ENCODE results near the gene AQP1. TPM values are rescaled to one million over a fixed set of nuclear protein-coding genes. Genes with fewer than 3 reads are reported as not detected.
A peak's percentile ranks its signal among the peaks of the same experiment; 100 is the strongest.

AQP1 gene
- total RNA-seq, 1 experiment from 2014 or later: 8.2 TPM

DNA sequence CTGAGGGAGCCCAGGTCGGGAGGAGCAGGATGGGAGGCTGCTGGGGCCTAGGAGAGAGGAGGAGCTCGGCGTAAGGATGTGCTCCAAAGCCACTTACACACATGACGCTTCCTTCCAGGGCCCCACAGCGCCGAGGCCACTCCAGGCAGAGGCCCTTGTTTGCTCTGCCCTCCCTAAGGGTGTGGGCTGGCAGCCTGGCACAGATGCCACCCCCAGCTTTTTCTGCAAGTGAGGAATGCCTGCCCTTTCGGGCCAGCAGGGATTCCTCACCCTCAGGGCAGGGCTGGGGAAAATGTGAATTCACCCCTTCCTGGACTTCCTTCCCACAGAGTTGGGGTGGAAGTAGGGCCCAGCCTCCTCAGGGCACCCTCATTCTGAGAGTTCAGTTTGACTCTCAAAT lies 5.6 kb upstream of the AQP1 start:
- peak; percentile 34 for DNase-seq (ENCODE audit: low spot score)

DNA sequence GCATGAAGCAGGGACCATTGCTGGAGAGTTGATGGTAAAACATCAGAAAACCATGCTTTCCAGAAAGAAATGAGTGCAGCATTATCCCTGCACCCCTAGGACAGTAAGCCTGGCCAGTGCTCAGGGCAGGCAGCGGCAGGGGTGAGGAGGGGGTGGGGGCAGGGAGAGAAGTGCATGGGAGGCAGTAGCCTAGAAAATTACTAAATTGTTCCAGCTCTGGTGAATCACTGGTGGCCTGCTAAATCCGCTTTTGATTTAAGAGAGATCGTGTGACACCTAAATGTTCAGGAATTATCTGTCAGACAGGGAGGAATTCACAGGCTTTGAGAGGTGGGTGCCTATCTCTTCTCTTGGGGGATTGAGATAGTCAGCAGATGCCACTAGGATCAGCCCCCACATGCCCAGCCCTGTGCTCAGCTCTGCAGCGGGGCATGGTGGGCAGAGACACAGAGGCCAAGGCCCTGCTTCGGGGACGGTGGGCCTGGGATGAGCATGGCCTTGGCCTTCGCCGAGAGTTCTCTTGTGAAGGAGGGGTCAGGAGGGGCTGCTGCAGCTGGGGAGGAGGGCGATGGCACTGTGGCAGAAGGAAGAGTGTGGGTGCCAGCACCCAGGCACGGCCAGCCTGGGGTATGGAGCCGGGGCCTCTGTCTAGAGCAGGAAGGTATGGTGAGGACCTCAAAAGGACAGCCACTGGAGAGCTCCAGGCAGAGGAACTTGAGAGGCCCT lies 5.0 kb upstream of the AQP1 start:
- no peak for DNase-seq (ENCODE audit: low spot score)

DNA sequence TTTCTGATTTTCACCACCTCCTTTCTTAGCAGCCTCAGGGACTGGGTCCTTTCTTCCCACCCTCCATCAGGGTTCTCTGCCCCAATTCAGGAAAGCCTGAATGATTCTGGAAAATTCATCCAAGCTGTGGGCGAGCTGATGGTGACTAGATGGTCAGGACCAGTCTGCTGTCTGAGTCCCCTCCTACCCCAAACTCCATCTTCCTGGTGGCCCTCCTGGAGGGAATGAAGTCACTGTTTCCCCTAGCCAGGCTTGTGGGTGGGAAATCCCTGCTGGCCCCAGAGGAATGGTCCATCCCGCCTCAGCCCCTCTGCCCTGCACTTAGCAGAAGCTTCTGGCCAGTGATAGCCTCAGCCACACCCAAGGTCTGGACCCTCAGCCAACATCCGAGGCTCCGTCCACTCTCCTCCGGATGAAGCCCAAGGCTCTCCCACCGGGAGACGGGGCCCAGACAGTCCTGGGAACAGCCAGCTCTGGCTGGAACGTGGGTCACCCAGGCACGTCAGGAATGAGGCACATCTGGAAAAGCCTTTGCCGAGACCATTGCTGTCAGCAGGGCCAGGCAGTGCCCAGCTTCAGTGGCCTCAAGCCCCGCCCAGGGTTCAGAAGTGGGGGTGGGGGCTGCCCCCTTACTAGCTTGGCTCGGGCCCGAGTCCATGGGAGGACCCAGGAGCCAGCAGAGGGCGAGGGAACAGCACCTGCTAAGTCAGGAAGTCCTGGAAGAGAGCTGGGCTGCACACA lies 4.0 kb upstream of the AQP1 start:
- no peak for DNase-seq (ENCODE audit: low spot score)

DNA sequence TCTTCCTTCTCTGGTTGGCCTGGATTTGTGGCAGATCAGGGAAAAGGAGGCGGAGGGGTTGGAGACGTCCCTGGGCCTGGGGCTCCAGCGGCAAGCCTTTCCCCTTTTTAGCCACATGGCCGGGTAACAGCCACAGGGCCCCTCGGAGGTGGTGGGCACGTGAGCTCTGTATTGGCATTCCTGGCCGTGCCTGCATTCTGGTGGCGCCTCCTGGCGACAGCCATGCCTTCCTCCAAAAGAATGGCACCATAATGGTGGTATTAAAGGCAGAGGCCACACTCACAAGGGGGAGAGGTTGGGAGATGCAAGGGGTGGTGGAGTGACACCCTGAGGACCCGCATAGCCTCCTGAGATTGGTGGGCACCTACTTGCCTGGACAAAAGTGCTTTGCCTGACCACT lies 3.0 kb upstream of the AQP1 start:
- DNase-seq (ENCODE audit: low spot score): no peak

DNA sequence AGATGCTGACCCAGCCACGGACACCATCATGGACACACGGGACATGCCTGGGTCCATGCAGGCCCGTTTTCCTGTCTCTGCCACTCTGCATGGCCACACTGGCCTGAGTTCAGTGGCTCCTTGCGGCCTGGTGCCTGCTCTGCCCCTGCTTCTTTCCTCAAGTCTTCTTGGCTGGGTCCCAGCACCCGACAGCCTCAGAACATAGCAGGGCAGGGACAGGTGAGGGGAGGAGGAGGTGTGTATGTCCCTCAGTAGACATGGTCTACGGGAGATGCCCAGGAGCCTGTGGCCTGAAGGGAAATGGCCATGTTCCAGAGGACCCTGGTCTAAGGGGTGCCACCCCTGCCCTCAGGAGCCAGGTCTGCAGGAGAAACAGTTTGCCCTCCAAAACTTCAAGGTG lies 2.2 kb upstream of the AQP1 start:
- DNase-seq (ENCODE audit: low spot score): no peak

DNA sequence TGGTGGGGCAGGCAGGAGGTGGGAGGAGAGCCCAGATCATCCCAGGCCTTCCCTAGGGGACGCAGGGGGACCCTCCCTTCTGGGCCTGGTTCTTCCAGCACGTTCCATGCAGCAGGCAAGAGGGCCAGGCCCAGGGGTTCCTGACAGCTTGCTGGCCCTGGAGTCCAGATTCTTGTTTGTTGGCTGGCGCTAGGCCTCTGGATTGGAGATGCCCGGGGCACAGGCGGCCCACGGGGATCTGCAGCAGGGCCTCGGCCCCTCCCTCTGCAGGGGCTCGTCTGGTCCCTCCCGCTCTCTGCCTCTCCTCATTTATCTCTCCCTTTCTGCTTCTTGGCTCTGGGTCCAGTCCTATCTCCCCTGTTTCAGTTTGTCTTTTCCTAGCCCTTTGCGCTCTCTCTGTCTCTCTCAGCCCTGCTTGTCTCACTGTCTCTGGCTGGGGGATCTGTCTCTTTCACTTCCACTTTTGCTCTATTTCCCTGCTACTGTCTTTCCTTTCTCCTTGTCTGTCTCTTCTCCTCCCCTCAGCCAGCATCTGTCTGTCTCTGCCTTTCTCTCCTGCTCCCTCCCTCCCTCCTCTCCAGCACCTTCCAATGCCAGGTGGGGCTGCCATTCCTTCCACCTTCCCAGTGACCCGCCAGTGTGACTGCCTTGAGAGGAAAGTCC lies 1.1 kb upstream of the AQP1 start:
- no peak for DNase-seq (ENCODE audit: low spot score)

DNA sequence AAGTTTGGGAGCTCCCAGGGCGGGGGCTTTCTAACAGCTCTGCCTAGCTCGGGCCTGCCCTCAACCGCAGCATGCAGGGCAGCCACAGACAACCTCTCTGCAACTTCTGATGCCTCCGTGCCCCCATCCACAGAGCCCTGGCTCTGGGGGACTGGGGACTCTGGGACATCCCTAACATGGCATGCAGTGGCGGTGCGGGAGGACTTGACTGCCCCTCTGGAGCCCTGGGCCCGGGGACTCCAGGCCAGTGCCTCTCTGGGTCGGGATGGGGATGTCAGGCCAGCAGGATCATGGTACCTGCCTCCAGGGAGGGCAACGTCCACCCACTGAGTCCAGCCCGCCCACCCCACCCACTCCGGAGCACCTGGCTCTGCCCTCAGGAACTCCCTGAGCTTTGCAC lies 520 bp upstream of the AQP1 start:
- DNase-seq (ENCODE audit: low spot score): no peak

DNA sequence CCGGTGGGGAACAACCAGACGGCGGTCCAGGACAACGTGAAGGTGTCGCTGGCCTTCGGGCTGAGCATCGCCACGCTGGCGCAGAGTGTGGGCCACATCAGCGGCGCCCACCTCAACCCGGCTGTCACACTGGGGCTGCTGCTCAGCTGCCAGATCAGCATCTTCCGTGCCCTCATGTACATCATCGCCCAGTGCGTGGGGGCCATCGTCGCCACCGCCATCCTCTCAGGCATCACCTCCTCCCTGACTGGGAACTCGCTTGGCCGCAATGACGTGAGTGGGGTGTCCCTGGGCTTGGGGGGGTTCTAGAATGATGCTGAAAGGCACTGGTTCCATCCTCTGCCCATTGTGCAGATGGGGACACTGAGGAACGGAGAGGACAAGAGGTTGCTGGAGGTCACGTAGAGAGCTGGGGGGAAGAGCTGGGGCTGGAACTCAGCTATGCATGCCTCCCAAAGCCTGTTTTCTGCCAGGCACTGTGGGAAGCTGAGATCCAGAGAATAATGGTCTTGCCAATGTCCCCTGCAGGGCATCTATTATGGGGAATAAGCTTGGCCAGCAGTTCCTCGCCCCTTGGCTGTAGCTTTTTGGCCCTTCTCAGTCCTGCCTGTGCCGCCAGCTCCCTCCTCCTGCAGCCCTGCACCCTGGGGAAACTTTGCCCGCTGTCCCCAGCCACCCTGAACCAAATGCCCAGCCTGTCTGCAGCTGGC lies 523 bp downstream of the AQP1 start:
- DNase-seq (ENCODE audit: low spot score): no peak

DNA sequence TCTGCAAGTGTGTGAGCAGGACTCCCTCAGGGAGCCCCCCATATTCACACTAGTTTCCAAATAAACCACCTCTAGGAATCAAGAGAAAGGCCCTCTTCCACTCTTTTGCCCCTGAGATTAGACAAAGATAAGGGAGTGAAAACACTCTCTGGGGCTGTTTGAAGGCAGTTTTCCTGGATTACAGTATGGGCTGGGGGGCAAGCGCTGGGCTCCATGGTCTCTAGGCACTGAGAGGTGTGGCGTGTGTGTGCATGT lies 1.0 kb downstream of the AQP1 start:
- no peak for DNase-seq (ENCODE audit: low spot score)

DNA sequence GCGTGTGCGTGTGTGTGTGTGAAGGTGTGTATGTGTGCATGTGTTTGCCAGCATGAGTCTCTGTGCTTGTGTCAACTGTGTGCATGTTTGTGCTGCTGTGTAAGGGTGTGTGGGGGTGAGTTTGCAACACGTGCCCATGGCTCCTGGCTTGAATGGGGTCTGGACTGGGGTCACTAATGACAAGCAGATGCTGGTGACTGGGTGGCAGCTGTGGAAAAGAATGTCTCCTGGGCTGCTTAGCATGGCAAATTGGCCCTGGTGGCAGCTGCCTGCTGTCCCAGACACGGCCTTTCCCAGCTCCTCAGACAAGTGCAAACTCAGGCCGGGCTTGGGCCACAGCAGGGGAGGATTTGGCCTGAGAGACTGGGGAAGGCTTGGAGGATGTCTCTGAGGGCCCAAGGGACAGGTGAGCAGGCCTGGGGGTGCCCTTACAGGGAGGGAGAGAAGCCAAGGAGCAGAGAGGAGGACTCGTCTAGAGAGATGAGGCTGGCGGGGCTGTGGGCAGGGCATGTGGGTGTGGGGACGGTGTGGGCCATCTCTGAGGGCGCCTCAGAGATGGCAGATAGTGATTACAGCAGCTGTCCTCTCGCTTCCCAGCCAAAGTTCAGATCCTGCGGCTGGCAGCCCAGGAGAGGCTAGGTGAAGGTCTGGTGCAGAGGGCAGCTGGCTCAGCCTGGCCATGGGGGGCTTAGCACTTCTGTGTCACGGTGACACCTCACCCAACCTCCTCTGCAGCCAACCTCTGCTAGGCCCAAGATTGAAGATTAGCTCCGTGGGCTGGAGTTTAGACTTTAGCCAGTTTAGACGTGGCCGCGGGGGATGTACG lies 1.5 kb downstream of the AQP1 start:
- no peak for DNase-seq (ENCODE audit: low spot score)

DNA sequence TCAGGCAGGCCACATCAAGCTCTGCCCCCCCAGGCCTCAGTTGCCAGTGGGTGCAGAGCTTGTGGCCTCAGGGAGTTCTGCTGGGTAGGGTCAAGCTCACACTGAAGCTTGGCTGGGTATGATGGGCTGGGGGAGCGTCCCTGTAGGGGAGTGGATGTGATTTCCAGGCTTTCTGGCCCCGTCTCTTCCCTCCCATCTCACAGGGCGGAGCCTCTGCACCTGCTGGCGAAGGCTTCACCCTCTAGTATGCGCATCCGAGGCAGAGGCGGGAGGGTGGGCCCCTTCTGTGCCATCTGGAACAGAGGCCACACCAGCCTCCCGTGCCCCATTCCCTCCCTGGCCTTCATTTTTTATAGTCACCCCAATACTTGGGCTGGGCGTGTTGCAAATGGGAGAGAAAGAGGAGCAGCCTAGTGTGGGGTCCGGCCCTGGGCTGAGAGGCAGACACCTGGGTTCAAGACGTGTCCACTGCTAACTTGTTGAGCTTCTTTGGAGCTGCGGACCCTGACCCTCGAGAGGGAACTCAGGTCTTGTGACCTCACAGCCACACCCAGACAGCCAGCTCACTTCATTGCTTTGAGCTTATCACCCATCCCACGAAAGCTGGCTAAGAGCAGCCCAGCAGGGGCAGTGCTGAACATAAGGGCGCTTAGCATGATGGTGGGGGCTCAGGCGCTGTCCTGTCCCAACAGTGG lies 2.3 kb downstream of the AQP1 start:
- no peak for DNase-seq (ENCODE audit: low spot score)

DNA sequence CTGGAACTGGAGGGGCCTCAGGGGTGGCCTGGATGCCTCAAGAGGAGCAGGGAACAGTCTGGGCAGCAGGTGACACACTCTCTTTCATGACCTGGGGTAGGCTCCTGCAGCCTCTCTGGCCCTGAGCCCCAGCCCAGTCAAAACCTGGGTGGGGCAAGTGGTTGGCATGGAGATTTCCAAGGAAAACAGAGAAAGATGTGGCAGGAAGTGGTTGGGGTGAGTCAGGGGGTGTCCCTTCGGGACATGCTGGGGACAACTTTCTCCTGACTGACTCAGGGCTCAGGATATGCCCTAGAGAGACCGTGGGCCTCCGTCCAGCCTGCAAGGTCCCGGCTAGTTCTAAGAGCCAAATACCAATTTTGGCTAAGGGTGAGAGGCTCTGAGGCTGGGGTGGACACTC lies 2.9 kb downstream of the AQP1 start:
- peak; percentile 60 for DNase-seq (ENCODE audit: low spot score)

DNA sequence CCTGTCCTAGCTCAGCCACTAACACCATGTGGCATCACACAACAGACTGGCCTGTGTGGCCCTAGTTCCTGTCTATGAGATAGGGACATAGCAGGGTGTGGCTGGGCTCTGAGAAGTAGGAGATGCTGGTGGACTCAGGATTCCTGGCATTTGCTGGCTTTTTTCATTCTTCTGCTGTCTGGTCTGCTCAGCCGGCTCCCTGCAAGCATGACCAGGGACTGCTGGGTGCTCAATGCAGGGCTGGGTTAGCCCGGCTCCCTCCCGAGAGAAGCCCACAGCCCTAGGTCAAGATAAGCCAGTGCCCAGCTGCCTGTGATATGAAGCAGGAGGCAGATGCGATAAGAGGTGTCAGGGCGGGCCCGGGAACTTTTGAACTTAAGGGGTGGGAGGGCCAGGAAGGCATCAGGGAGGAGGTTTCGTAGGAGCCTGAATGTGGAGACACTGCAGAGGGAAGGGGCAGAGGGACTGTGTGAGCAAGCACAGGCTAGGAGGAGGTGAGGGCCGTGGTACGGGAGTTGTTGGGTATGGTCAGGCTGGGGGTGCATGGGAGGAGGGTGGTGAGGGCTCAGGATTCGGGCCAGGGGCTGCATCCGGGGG lies 3.5 kb downstream of the AQP1 start:
- no peak for DNase-seq (ENCODE audit: low spot score)

DNA sequence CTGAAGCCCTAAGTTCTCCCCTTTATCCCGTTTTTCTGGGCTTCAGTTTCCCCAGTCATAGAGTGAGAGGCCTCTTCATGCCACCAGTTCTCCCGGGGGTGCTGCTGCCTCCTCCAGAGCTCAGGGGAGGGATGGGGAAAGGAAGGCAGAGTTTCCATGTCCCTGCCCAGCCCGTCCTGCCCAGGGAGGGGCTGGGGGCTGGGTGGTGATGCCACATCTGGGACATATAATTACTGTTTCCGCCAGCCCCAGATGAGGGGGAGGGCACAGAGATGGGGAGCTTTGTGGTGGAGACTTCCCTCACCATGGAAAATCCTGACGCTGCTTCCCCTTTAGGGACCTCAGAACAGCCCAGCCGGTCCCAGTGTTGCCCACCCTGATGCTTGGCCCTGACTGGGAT lies 4.1 kb downstream of the AQP1 start:
- DNase-seq (ENCODE audit: low spot score): no peak

DNA sequence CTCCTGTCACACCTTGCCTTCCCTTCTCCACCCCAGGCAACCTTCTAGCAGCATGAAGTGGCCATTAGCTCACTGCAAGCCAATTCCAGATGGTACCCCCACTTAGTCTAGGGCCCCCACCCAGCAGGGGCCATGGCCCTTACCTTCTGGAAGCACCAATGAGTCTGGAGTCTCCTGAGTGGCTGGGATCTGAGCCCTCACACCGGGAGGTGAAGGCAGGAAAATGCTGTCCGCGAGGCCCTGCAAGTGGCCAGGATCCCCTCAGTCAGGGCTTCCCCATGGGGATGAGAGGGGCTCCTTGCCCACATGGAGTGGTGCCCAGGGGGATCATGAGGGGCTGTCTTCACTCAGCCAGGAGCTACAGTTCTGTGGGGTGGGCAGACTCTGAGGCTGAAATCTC lies 4.6 kb downstream of the AQP1 start:
- DNase-seq (ENCODE audit: low spot score): no peak

DNA sequence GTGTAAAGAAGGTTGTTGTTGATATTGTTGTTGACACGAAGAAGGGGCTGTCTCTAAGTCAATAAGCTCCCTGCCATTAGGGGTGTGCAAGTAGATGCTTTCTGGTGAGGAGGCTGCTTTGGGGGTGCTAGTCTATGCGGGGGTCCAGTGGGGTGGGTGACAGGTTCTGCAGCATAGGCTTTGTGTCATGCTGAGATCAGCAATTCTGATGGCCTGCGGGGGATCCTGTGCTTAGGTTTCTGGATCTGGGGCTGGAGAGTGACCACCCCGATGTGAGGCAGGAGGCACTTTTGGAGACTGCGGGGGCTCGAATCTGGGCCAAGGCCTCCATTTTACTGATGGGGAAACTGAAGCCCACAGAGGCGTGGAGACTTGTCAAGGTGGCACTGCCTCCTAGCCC lies 5.1 kb downstream of the AQP1 start:
- no peak for DNase-seq (ENCODE audit: low spot score)

DNA sequence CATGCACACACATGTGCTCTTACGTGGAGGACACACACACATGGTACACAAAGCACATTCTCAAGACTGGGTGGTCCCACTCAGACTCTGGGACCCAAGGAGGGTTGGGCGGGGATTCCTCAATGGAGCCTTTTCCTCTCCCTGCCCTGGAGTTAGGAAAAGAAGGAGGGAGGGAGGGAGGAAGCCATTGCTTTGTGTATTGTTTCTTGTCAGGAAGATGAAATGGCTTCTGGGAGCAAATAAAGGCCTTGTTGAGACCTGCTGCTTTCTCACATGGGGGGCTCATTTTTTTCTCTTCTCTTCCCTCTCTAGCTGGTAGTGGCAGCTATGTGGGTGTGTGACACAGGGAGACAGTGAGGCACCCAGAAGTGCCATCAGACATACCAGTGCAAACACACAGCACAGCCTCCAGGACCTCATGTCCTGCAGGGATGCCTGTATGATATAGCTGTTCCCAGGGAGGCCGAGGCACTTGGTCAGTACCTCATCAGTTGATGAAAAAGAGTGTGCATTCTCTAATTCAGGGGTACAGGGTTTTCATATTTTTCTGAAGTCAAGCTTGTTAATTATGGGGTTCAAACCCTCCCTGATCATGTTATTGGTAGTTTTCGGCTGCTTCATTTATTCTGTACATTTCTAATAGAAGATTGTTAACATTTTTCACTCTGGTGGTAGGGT lies 5.7 kb downstream of the AQP1 start:
- no peak for DNase-seq (ENCODE audit: low spot score)

DNA sequence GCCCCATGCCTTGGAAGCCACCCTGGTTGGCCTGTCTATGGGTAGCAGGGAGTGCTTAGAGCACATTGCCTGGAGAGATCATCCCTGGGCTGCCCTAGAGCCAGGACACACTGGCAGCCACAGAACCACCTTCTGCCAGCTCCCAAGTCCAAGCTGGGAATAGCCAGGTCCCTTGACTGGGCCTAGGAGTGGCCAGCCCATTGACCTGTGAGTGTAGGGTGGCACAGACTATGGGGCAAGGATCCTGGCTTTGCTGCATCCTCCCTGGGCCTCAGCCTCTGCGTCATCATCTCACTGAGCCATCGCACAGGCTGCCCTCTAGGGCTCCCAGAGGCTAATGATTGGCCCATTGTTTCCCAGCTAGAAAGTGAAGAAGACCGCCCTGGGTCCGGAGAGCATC lies 7.0 kb downstream of the AQP1 start:
- no peak for DNase-seq (ENCODE audit: low spot score)

DNA sequence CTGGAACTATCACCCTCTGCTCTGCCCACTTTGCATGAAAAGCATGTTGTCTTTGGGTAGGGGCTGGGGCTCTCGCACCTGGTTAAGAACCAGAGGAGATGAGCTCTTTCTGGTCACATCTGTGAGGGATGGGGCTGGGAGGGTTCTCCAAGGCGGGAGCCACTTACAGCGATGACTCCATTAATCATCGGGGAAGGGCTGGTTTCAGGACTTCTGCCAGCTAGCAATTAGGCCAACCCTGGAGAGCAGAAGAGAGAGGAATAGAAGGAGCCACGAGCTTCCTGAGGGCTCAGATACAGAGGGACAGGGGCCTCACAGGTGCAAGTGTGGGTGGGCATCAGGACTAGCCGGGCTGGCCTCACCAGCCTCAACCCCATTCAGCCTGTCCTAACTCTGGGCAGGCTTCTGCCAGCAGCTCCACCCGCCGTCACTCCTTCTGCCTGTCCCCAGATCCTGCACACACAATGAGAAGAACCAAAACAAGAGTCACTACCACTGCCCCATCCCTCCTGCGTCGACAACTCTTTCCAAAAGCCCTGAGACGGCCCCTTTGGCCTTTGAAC lies 8.4 kb downstream of the AQP1 start:
- DNase-seq (ENCODE audit: low spot score): no peak
